ENCODE data around the gene FMNL2.
"Not testable (repeated sequence)": the region's sequence is repeated elsewhere in the genome, so short reads cannot be mapped to it uniquely, and the experiment has no call there.

Gene FMNL2

DNA sequence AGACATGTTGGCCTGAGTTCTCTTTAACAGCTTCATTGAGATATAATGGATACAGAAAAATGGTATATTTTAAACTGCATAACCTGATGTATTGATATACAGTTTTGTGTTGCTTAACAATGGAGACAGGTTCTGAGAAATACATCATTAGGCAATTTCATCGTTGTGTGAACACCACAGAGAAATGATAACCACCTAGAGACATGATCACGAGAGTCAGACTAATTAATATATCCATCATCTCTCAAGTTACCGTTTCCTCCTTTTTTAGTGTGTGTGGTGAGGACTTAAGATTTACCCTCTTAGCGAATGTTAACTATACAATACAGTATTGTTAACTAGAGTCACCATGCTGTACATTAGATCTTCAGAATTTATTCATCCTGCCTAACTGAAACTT lies 178.1 kb downstream of the FMNL2 start:
- TF ChIP-seq, protein P1, sequence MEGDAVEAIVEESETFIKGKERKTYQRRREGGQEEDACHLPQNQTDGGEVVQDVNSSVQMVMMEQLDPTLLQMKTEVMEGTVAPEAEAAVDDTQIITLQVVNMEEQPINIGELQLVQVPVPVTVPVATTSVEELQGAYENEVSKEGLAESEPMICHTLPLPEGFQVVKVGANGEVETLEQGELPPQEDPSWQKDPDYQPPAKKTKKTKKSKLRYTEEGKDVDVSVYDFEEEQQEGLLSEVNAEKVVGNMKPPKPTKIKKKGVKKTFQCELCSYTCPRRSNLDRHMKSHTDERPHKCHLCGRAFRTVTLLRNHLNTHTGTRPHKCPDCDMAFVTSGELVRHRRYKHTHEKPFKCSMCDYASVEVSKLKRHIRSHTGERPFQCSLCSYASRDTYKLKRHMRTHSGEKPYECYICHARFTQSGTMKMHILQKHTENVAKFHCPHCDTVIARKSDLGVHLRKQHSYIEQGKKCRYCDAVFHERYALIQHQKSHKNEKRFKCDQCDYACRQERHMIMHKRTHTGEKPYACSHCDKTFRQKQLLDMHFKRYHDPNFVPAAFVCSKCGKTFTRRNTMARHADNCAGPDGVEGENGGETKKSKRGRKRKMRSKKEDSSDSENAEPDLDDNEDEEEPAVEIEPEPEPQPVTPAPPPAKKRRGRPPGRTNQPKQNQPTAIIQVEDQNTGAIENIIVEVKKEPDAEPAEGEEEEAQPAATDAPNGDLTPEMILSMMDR (IDR thresholded peaks at IDR 0.05; ENCODE audit: insufficient read depth, low read depth, low read length, missing control alignments) = no peak
- no peak for DNase-seq (ENCODE audit: low read depth)
- H3K4me3 ChIP-seq (ENCODE audit: low read depth, low read length) = no peak overlapping the region

DNA sequence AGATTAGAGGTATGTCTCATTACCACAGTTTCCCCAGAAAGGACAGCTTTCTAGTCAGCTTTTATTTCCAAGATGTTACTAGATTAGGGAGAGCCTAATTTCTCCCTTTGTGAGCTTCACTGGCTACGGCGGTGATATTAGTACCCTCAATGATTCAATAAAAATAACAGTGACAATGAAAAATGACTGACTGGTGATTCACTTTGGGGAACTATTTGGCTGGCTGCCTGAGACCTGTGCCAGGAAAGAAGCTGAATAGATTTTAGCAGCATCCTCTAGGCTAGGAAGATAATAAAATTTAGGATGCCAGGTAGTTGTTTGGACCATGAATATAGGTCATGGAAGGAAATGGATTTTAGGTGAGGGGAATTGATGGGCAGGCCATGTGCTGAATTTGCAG lies 178.7 kb downstream of the FMNL2 start:
- no peak overlapping the region for H3K4me3 ChIP-seq (ENCODE audit: low read depth, low read length)
- DNase-seq (ENCODE audit: low read depth) = no peak
- TF ChIP-seq, protein P1 (IDR thresholded peaks at IDR 0.05; ENCODE audit: insufficient read depth, low read depth, low read length, missing control alignments) = no peak

DNA sequence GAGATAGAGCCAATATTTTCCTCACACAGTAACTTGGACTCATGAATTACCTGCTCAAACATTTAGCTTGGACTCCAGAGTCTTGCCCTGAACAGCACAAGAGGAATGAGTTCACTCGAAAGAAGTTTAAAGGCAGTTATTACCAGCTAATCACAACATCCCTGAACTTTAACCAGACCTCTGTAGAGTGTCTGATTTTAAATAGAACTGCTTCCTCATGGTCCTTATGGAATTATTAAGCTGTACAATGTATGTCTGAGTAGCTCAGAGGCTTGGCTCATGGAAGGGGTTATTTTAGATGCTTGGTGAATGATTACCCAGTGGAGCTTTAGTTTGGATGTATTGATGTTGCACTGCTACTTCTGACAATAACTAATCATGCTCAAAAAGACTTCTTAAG lies 183.1 kb downstream of the FMNL2 start:
- TF ChIP-seq, protein P1 (IDR thresholded peaks at IDR 0.05; ENCODE audit: insufficient read depth, low read depth, low read length, missing control alignments) = no peak

DNA sequence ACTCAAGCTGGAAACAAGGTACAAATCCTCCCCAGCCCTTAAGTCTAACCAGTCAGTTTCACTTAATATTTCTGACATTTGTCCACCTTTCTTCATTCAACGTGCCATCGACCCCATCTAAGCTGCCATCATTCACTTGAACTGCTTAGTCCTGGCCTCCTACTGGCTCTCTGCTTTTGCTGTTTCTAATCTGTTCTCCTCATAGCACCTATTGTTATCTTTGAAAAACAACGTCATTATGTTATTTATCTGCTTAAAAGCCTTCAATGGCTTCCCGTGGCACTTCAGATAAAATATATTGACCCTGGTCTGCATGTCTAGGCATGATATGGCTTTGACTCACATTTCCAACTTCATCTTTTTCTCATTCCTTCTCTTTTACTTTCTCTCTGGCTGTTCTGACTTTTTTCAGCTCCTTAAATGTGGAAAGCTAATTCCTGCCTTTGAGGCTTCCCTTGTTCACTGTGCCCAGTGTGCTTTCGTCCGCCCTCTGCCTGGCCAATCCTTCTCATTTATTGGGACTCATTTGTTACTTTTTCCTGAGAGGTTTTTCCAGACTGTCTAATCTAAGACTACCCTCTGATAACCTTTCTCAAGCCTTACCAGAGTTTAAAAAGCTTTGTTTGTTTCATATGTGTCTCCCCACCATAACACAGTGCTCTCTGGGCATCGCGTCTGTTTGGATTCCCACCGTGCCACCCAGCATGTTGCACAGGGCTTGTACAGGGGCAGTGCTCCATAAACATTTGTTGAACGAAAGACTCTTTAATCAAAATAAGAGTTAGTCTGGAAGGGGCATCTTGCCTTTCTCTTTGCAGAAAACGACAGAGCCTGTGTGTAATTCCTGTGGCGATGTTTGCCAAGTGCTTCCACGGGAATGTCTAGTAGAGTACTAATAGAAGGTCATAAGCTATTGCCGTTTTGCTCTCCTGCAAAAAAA lies 183.9 kb downstream of the FMNL2 start:
- no peak for DNase-seq (ENCODE audit: low read depth)
- TF ChIP-seq, protein P1 (IDR thresholded peaks at IDR 0.05; ENCODE audit: insufficient read depth, low read depth, low read length, missing control alignments) = no peak
- H3K4me3 ChIP-seq (ENCODE audit: low read depth, low read length) = no peak overlapping the region

More for the DNA sequence above, 183.1 kb downstream of the FMNL2 start:
- no peak for DNase-seq (ENCODE audit: low read depth)
- no peak overlapping the region for H3K4me3 ChIP-seq (ENCODE audit: low read depth, low read length)

DNA sequence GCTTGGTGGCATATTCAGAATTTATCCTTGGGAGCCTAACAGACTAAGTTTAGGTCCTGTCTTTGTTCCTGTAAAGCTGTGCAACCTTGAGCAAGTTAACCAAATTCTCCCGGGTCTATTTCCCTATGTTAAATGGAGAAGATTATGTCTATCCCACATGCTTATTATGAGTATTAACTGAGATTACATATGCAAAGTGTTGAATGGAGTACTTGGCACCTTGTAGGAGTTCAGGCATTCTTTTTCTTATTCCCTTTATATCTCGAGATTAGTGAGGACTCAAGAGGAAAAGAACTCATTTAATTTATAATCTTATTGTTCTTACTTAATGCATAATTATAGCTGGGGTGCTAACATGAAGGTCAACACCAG lies 184.6 kb downstream of the FMNL2 start:
- no peak overlapping the region for H3K4me3 ChIP-seq (ENCODE audit: low read depth, low read length)
- no peak for DNase-seq (ENCODE audit: low read depth)
- TF ChIP-seq, protein P1 (IDR thresholded peaks at IDR 0.05; ENCODE audit: insufficient read depth, low read depth, low read length, missing control alignments) = no peak

DNA sequence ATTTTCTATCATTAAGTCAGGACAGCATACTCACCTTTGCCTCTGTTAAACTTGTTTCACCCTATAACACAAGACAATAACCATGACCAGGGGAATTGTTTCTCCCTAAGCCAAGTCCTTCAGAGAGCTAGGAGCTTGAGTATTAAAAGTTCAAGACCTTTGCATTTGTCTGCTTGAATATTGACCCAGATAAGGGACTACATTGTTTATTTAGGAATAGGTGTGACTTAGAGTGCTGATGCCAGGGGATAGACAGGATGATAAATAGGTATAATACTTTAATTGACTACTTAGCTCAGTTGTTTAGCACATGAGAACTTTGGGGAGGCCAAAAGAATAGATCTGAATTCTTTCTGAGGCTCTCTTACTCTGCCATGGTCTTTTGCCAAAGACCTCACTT lies 185.8 kb downstream of the FMNL2 start:
- no peak for DNase-seq (ENCODE audit: low read depth)
- TF ChIP-seq, protein P1 (IDR thresholded peaks at IDR 0.05; ENCODE audit: insufficient read depth, low read depth, low read length, missing control alignments) = no peak
- H3K4me3 ChIP-seq (ENCODE audit: low read depth, low read length) = no peak overlapping the region

DNA sequence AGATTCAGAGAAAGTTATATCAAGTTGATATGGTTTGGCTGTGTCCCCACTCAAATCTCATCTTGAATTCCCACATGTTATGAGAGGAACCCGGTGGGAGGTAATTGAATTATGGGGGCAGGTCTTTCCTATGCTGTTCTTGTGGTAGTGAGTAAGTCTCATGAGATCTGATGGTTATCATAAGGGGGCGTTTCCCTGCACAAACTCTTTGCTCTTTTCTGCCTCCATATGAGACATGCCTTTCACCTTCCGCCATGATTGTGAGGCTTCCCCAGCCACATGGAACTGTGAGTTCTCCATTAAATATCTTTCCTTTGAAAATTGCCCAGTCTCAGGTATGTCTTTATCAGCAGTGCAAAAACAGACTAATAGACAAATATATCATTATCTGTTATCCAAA lies 187.5 kb downstream of the FMNL2 start:
- H3K4me3 ChIP-seq (ENCODE audit: low read depth, low read length); DNase-seq (ENCODE audit: low read depth): not testable (repeated sequence)
